GM19463 (cell line): ENCODE measurements around the gene BABAM2.

Experiments used
- ATAC-seq: cut with Tn5 transposase; IDR thresholded peaks from one replicate; pipeline ENCODE4 v1.9.1; 2021; ENCODE audit warnings: mild to moderate bottlenecking, moderate library complexity; ENCODE audit not compliant: unreplicated experiment

Gene BABAM2

DNA sequence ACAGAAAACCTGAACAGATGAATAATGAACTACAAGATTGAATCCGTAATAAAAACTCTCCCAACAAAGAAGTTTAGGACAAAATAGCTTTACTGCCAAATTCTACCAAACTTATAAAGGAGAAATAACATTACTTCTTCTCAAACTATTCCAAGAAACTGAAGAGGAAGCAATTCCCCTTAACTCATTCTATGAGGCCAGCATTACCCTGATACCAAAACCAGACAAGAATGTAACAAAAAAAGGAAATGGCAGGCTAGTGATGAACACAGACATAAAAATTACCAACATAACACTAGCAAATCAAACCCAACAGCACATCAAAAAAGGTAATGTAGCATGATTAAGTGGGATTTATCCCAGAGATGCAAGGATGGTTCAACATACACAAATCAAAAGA lies 288.4 kb downstream of the BABAM2 start:
- ATAC-seq = no peak

- no peak for ATAC-seq
Observed at GRCh38 chr2:28181801-28182200, 291.3 kb downstream of the BABAM2 start.

- ATAC-seq = no peak
Observed at GRCh38 chr2:28182348-28182747, 291.8 kb downstream of the BABAM2 start.

DNA sequence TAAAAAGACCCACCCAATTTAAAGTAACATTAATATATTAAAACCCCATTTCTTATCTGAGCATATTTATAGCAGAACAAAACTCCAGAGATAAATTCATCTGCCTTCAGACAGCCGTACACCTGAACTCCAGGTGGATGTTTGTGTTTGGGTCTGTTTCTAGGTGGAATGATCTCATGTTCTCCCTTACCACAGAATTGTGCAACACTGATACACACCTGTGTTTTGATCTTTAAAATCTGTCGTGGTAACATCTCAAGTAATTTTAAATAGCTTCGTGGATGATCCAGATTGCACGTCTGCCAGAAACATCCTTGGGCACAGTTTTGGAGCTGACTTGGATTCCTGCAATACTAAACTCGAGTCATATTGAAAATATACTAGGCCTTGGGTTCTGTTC lies 294.6 kb downstream of the BABAM2 start:
- no peak for ATAC-seq

GRCh38 chr2:28185891-28186290 lies 295.4 kb downstream of the BABAM2 start:
- ATAC-seq = no peak

DNA sequence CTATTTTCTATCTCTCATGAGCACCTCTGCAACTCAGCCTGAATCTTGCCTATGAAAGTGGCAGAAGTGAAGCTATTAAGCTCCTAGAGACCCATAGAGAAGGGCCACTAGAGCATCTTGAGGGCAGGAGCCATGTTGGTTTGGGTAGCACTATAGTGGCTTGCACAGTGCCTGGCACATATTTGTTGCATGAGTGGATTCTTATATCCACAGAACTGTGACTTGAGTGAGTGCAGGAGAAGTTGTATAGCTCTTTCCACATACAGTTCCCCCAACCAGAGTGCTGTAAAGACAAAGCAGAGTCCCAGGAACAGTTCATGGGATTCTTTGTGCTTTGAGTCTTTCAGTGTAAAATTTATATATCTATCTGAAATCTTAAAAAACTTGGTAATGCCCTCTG lies 296.7 kb downstream of the BABAM2 start:
- no peak for ATAC-seq

- ATAC-seq = no peak
Observed at GRCh38 chr2:28188436-28188835, 297.9 kb downstream of the BABAM2 start.

- ATAC-seq = no peak
Observed at GRCh38 chr2:28193630-28194403, 303.3 kb downstream of the BABAM2 start.

DNA sequence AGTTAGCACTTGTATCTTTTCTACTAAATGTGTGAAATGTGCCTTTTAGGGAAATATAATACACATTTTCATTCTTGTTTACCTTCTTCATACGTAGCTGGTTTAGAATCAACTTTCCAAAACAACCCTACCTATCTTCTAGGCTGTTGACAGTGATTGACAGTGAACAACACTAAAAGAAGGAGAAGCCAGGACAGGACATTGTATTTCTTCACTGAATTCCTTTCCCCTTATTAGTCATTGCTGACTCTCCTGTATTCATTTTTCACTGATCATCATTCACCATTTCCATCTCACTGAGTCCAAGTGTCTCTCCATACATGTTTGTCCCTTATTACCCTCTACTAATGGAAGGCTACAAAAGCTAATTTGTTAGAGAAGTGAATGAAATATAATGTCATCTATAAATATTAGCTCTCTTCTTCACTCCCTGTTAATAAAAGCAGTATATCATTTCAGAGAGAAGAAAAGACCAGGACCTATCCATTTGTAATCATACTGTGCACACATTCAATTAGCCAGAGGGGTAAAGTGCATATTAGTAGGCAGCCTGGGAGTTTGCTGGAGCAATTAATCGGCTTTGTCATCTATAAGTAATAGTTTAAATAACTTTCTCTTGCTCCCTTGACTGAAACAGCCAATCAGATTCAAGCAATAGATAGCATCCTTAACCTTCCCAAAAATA lies 309.6 kb downstream of the BABAM2 start:
- no peak for ATAC-seq

DNA sequence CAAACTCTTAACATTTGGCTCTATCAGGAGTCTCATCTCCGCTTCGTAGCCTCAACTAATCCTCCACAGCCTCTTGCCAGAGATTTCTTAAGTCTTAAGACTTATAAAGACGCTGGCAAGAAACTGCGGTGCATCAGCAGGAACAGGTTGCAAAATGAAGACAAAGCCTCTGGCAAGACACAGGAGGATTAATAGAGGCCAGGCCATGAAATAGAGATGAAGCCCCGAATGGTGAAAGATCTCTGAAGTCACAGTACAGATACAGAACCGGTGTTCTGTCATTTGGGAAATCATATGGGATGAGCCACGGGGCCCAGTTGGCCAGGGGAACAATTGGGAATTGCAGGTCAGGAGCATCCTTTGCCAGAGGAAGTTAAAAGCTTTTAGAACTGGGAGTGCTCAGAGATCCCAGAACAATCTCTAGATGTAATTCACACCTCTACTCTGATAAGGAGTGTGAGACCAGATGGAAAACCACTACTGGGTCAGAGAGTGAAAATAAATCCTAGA lies 311.2 kb downstream of the BABAM2 start:
- no peak for ATAC-seq

DNA sequence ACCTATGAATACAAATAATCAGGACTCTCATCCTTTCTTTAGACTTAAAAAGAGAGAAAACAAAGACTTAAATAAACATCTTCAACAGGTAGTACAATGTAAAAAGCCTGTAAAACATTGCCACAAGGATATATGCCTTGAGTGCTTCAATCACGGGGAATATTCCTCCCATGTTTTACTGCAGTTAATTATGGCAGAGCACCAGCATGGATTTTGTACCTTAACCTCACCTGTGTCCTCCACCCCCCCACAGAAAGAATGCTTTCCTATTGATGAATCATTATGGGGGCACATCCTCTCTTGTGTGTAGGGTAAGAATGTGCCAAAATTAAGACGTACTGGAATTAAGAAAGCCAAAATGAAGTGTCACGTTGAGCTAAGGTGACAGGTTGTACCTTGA lies 312.2 kb downstream of the BABAM2 start:
- no peak for ATAC-seq

DNA sequence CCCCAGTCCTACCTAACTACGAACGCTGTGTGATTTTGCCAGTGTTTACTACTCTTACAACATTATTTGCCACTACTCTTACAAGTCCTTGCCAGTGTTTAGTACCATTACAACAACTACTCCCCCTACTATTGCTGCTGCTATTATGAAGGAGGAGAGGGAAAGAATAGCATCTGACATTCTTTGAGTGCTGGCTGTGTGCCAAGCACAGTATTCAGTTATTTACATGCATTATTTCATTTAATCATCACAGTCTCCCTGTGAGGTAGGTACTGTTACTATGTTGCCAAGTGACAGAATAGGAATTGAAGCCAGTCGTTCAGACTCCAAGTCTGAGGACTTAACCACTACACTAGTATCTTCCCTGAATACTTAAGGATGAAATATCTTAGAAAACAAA lies 316.2 kb downstream of the BABAM2 start:
- no peak for ATAC-seq

DNA sequence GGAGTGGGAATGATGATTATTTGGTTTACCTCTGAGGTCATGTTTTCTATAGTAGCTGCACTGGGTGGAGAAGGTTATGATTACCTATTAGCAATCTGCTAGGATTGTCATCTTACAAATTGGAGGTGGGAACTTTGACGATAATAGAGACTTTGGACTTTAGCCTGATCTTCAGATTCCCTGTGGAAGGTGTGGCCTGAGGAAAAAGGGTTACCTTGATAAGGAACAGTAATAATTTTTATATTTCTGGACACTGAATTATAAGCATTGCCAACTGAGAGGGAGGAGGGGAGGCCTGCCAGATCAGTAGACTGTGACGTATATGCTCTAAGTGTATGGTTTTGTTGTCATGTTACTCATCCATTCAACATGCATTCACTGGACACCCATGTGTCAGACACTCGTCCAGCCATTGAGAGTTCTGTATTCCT lies 318.7 kb downstream of the BABAM2 start:
- no peak for ATAC-seq

DNA sequence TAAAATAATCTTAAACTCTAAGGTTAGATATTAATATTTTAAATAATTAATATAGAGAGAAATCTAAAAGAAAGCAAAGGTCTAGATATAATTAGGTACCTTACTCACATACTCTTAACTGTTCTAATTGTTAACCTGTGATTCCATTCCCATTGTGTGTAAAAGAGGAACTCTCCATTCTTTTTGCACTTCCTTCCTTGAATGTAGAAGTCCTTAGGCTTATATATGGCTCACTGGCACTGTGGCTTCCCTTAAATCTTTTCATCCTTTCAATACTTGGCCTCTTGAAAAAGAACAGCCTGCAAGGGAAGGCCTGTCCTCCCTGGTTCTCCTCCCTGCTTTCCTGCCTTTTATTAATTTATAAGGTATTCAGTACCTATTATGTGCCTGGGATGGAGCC lies 319.3 kb downstream of the BABAM2 start:
- no peak for ATAC-seq

GRCh38 chr2:28210535-28210934 lies 320.0 kb downstream of the BABAM2 start:
- ATAC-seq = no peak

- no peak for ATAC-seq
Observed at GRCh38 chr2:28216331-28216730, 325.8 kb downstream of the BABAM2 start.

- ATAC-seq = no peak
Observed at GRCh38 chr2:28217042-28217740, 326.7 kb downstream of the BABAM2 start.

DNA sequence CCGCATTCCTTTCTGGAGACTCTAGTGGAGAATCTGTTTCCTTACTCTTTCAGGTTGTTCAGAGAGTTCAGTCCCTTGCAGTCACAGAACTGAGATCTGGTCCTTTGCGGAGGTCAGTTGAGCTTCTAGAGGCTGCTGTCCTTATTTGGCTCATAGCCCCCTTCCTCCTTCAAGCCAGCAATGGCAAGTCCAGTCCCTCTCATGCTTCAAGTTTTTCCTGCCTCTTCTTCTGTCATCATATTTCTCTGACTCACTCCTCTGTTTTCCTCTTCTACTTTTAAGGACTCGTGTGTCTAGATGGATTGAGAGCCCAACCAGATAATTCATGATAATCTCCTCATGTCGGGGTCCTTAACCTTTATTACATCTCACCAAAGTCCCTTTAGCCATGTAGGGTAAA lies 328.6 kb downstream of the BABAM2 start:
- ATAC-seq = no peak

DNA sequence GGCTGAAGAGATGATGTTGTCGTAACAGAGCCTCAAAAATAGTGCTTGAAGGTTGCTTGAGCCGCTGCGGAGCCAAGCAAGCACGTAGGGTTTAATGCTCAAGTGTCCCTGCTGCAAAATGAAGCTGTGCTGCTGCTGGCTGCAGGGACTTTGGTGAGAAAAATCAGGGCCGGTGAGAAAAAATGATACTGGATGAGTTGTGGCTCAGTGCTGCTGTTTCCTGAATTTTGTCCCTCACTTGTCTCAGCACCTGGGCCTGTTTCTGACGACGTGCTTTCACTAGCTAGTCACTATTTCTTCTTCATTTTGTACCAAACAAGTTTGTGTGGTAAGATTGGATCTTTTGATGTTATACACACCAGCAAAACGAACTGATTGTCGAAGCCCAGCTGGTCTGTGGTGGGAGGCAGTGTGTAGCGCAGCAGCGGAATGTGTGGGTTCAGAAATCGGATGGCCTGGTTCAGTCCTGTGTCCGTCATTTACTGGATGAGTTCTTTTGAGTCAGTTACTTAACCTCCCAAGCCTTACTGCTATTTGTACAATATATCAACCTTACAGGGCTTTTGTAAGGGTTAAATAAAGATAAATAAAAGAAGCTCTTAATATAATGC lies 329.3 kb downstream of the BABAM2 start:
- no peak for ATAC-seq

GRCh38 chr2:28224648-28225472 lies 334.3 kb downstream of the BABAM2 start:
- no peak for ATAC-seq
